Gastroesophageal sphincter (tissue), 4 donors: ENCODE measurements around the gene IL2RA. TPM values are rescaled to one million over a fixed set of nuclear protein-coding genes. Genes with fewer than 3 reads are reported as not detected.

Source experiments
- ATAC-seq: fragments of 150-250 bp; one replicate; pipeline ENCODE4 v1.9.1; 2016; ENCODE audit warnings: mild to moderate bottlenecking, moderate library complexity
- H3K27ac ChIP-seq, 4 donors: fragments of 200-600 bp; sonication (generic) in 3 of 4; 1 replicate in 3 of 4; 2 replicates in 1 of 4; pipeline ENCODE4 v1.5.1; 2016 to 2019
- H3K27me3 ChIP-seq: fragments of 200-600 bp; sonication (generic); one replicate; pipeline ENCODE4 v1.5.1; 2019
- H3K36me3 ChIP-seq, 2 donors: fragments of 200-600 bp; sonication (generic); one replicate each; pipeline ENCODE4 v1.5.1; 2019; ENCODE audit warnings: control low read depth in 1 of 2
- H3K4me1 ChIP-seq, 3 donors: fragments of 200-600 bp; sonication (generic); 1 replicate in 2 of 3; 2 replicates in 1 of 3; pipeline ENCODE4 v1.5.1; 2016 to 2019; ENCODE audit warnings: control low read depth in 2 of 3
- H3K4me3 ChIP-seq, 2 donors: fragments of 200-600 bp; sonication (generic); one replicate each; pipeline ENCODE4 v1.5.1; 2019; ENCODE audit warnings: mild to moderate bottlenecking in 1 of 2, moderate library complexity in 1 of 2
- H3K9me3 ChIP-seq, 3 donors: fragments of 200-600 bp; sonication (generic); one replicate each; pipeline ENCODE4 v1.5.1; 2017 to 2019; ENCODE audit warnings: control low read depth in 2 of 3
- EP300 ChIP-seq: sonication (generic); formaldehyde crosslinking; IDR thresholded peaks from one replicate; pipeline ENCODE4 v1.6.1; 2017; ENCODE audit warnings: antibody characterized with exemption, mild to moderate bottlenecking
- POLR2A ChIP-seq, 2 donors: fragments of 450-650 bp; IDR thresholded peaks; one replicate each; pipeline ENCODE4 v1.6.1; 2017; ENCODE audit warnings: antibody characterized with exemption in 2 of 2, mild to moderate bottlenecking in 2 of 2, moderate library complexity in 1 of 2
- POLR2AphosphoS5 ChIP-seq: sonication (generic); formaldehyde crosslinking; IDR thresholded peaks from one replicate; pipeline ENCODE4 v1.6.1; 2017; ENCODE audit warnings: antibody characterized with exemption
- WGBS, 2 donors: methylation state at CpG; one replicate each; pipeline ENCODE4 v1.1.5; 2018; ENCODE audit warnings: low coverage in 1 of 2; 5-methylcytosine and 5-hydroxymethylcytosine counted together
- total RNA-seq, 4 donors: library from RNA; depleted of rRNA; stranded (reverse); fragments of >200 nt; gene quantifications; one replicate each; pipeline ENCODE4 v1.1.0, GENCODE V29; 2016
- TF ChIP-seq, protein P1 (sequence below), 4 experiments: fragments of 200-600 bp in 2 of 4; fragments of 450-650 bp in 2 of 4; sonication (generic) in 1 of 4; IDR thresholded peaks; one replicate each; pipeline ENCODE4 v1.5.1; 2017 to 2019; ENCODE audit warnings: antibody characterized with exemption in 4 of 4, mild to moderate bottlenecking in 2 of 4, moderate library complexity in 2 of 4

IL2RA gene
- total RNA-seq, 4 donors from 2014 or later = 0.31 to 16.3 (median 0.50) TPM

DNA sequence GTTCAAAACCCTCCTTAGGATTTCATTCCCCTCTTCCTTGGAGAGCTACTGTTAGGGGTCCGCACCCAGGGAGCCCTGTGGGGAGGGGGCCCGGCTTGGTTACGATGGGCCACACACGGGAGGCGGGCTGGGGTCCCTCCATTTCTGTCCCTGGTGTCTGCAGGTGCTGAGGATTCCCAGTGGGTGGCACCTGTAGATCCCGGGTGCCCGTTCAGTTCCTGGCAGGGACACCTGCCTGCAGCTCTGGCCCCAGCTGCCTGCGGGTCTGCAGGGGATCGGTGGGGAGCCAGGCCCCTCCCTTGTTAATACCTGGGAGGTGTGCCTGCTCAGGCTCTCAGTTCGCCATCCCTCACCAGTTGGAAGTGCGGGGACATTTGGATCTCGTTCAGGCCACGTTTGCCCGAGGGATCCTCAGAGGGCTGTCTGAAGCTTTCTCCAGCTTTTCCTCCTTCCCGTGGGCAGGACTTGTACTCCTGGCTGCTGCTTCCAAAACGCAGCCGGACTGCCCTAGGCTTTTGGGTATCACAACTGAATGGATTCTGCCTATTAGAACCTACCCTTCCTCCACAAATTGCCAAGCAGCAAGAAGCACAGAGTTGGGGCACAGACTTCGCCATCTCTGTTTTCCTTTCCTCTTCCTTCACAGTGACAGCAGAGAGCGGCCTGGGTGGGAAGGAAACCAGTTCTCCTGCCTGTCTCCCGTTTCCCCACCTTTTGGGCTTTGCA, 62.6 kb downstream of the IL2RA start:
- no peak for ATAC-seq
- H3K27ac ChIP-seq = no peak overlapping the region
- TF ChIP-seq EP300 (no peak), POLR2AphosphoS5 (no peak), POLR2A (IDR thresholded peaks at IDR 0.05) (no peak)
- TF ChIP-seq, protein P1, sequence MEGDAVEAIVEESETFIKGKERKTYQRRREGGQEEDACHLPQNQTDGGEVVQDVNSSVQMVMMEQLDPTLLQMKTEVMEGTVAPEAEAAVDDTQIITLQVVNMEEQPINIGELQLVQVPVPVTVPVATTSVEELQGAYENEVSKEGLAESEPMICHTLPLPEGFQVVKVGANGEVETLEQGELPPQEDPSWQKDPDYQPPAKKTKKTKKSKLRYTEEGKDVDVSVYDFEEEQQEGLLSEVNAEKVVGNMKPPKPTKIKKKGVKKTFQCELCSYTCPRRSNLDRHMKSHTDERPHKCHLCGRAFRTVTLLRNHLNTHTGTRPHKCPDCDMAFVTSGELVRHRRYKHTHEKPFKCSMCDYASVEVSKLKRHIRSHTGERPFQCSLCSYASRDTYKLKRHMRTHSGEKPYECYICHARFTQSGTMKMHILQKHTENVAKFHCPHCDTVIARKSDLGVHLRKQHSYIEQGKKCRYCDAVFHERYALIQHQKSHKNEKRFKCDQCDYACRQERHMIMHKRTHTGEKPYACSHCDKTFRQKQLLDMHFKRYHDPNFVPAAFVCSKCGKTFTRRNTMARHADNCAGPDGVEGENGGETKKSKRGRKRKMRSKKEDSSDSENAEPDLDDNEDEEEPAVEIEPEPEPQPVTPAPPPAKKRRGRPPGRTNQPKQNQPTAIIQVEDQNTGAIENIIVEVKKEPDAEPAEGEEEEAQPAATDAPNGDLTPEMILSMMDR (IDR thresholded peaks at IDR 0.05) = no peak
- H3K27me3 ChIP-seq = peaks cover 16% of the 10 kb centered on the region
- no peaks in the 10 kb centered on the region for H3K4me1 ChIP-seq
- 69 to 100% methylated on average over 2 to 9 of the region's 20 CpGs for WGBS, 2 donors
- H3K36me3 ChIP-seq = no peaks in the 10 kb centered on the region
- no peaks in the 10 kb centered on the region for H3K9me3 ChIP-seq
- no peak overlapping the region for H3K4me3 ChIP-seq

DNA sequence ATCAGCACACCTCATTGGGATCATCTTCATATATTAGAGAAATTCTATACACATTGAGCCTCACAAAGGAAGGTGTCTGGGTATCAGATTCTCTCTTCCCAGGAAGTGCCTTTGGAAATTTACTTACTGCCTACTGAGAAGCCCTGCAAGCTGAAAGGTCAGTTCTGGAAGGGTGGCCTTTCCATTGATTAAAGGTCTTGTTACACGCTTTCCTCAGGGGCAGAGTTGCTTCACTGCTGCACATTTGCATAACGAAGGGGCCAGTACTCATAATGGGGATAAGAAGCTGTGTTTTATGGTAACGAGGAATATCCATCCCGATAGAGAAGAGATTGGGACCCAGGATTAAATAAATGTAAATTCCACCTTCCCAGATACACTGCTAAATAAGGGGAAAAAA, 65.5 kb downstream of the IL2RA start:
- 81% methylated on average over 4 of the region's 4 CpGs; no CpG with 5 or more reads in 1 of the 2 donors for WGBS, 2 donors
- no peak for ATAC-seq

DNA sequence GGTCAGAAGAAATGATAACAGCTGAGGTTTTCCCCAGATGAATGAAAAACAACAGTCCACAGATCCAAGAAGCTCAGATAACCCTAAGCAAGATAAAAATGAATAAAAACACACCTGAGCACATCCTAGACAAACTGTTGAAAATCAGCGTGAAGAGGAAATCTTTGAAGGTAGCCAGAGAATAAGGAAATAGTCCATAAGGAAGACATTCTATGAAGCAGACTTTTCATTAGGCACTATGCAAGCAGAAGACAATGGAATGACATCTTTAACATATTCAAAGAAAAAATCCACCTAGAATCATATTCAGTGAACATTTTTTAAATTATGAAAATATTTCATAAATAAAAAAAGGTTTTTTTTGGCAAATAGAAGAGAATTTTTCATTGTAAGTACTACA, 69.8 kb downstream of the IL2RA start:
- Histone ChIP-seq H3K4me1 (peaks cover 0 to 2% (median 0%) of the 10 kb centered on the region in 3 donors), H3K36me3 (no peaks in the 10 kb centered on the region), H3K27me3 (no peaks in the 10 kb centered on the region), H3K4me3 (no peak overlapping the region), H3K27ac (no peak overlapping the region), H3K9me3 (peaks cover 0 to 18% (median 0%) of the 10 kb centered on the region in 3 donors)
- no peak for ATAC-seq
- WGBS, 2 donors = 92 to 100% methylated on average over 1 of the region's 1 CpG
- TF ChIP-seq, protein P1 (IDR thresholded peaks at IDR 0.05) = no peak
- TF ChIP-seq POLR2AphosphoS5 (no peak), EP300 (no peak), POLR2A (IDR thresholded peaks at IDR 0.05) (no peak)

More for the DNA sequence above, 65.5 kb downstream of the IL2RA start:
- Histone ChIP-seq H3K4me3 (no peak overlapping the region), H3K9me3 (peaks cover 0 to 12% (median 0%) of the 10 kb centered on the region in 3 donors), H3K4me1 (no peaks in the 10 kb centered on the region), H3K27ac (no peak overlapping the region), H3K27me3 (peaks cover 16% of the 10 kb centered on the region), H3K36me3 (no peaks in the 10 kb centered on the region)
- TF ChIP-seq POLR2AphosphoS5 = no peak
- no peak for TF ChIP-seq POLR2A (IDR thresholded peaks at IDR 0.05)
- no peak for TF ChIP-seq EP300
- TF ChIP-seq, protein P1 (IDR thresholded peaks at IDR 0.05) = no peak

DNA sequence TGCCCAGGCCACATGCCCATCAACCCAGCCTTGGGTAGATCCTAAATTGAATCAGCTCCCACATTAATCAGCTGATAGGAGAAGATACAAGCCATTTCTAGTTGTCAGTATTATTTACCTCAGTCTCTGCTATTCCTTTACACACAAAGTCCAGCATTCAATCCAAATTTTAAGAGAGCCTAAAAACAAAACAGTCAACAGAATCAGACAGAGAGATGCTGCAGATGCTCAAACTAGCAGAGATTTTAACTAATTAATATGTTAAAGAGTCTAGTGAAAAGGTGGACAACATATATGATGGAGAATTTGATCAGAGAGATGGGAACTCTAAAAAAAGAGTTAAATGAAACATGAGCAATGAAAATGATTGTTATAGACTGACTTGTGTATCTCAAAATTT, 70.5 kb downstream of the IL2RA start:
- no peak overlapping the region for H3K4me3 ChIP-seq
- ATAC-seq = no peak
- H3K27ac ChIP-seq = no peak overlapping the region
- H3K36me3 ChIP-seq = no peaks in the 10 kb centered on the region
- peaks cover 0 to 2% (median 0%) of the 10 kb centered on the region in 3 donors for H3K4me1 ChIP-seq
- no peak for TF ChIP-seq EP300
- no peak for TF ChIP-seq POLR2A (IDR thresholded peaks at IDR 0.05)
- no peak for TF ChIP-seq POLR2AphosphoS5
- TF ChIP-seq, protein P1 (IDR thresholded peaks at IDR 0.05) = no peak
- no peaks in the 10 kb centered on the region for H3K27me3 ChIP-seq
- peaks cover 0 to 18% (median 0%) of the 10 kb centered on the region in 3 donors for H3K9me3 ChIP-seq

DNA sequence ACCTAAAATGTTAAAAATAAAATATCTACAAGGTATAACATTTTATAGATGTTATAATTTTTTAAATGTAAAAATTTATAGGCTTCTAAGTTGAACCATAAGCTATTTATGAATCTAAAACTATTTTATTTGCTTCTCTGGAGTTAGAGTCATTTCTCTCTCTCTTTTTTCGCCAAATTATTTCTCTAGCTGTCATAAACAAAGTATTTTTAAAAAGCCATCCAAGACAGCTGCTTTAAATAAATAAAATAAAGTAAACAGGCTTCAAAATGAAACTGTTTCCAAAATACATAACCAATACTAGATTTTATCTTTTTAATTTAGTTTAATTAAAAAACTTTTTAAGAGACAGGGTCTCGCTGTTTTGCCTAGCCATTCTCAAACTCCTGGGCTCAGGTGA, 72.4 kb downstream of the IL2RA start:
- H3K9me3 ChIP-seq = peaks cover 0 to 18% (median 0%) of the 10 kb centered on the region in 3 donors
- H3K36me3 ChIP-seq = no peaks in the 10 kb centered on the region
- no peaks in the 10 kb centered on the region for H3K27me3 ChIP-seq
- H3K4me3 ChIP-seq = no peak overlapping the region
- 61 to 64% methylated on average over 2 of the region's 2 CpGs for WGBS, 2 donors
- H3K4me1 ChIP-seq = peaks cover 0 to 5% (median 2%) of the 10 kb centered on the region in 3 donors
- H3K27ac ChIP-seq = peak overlapping the region in 2 of 4 donors; percentile 16 to 35
- no peak for ATAC-seq
- TF ChIP-seq POLR2AphosphoS5 = no peak
